GM12878 (cell line): ENCODE measurements around the gene PIP4K2A. TPM values are rescaled to one million over a fixed set of nuclear protein-coding genes. Genes with fewer than 3 reads are reported as not detected.

ENCODE experiments used
- ATAC-seq: fragments of 200-7000 bp; cut with Tn5 transposase; 3 replicates; pipeline ENCODE4 v1.9.1; 2020; ENCODE audit warnings: mild to moderate bottlenecking, moderate library complexity
- BruUV-seq: library from RNA; stranded (reverse); fragments of 400-500 nt; replicated peaks from 2 replicates; lab custom pipeline; 2021; lab: Mats Ljungman, UMichigan
- CTCF ChIA-PET: fragments of 300-600 bp; sonication (Branson Sonifier 250); formaldehyde crosslinking; extraction: SDS; loops from one replicate; lab custom pipeline; 2021; ENCODE audit warnings: inconsistent platforms; lab: Yijun Ruan, JAX
- POLR2A ChIA-PET: fragments of 350-600 bp; formaldehyde crosslinking; extraction: SDS; loops from one replicate; lab custom pipeline; 2021; ENCODE audit warnings: inconsistent platforms; lab: Charles Lee
- RAD21 ChIA-PET: fragments of 300-600 bp; sonication (Branson Sonifier 250); formaldehyde crosslinking; loops from one replicate; lab custom pipeline; 2023; ENCODE audit warnings: antibody characterized with exemption; ENCODE audit not compliant: unreplicated experiment; lab: Charles Lee
- SMC1A ChIA-PET: fragments of 300-600 bp; sonication (Branson Sonifier 250); formaldehyde crosslinking; loops from one replicate; lab custom pipeline; 2023; ENCODE audit not compliant: unreplicated experiment, uncharacterized antibody; lab: Charles Lee
- DNase-seq: peaks from one replicate; pipeline ENCODE4 v3.0.0-alpha.2; 2011; ENCODE audit warnings: low read depth, low spot score
- FAIRE-seq: peaks from 3 replicates; lab custom pipeline; 2011; peaks lifted over from hg19 to GRCh38; lab: Jason Lieb, UNC
- H2AFZ ChIP-seq: 2 replicates; pipeline ENCODE4 v1.6.0; 2011; ENCODE audit warnings: low read depth, low read length, control low read depth; ENCODE audit not compliant: control insufficient read depth
- H3K27ac ChIP-seq: 2 replicates; pipeline ENCODE4 v1.5.1; 2011; ENCODE audit warnings: control low read depth; ENCODE audit not compliant: control insufficient read depth, insufficient read depth
- H3K27me3 ChIP-seq, 2 experiments: replicated peaks in 1 of 2; 2 replicates each; pipeline versions ENCODE4 v1.6.0 to v1.6.1; 2011; ENCODE audit warnings: low read length in 1 of 2; ENCODE audit not compliant: control insufficient read depth in 2 of 2, insufficient read depth in 2 of 2
- H3K36me3 ChIP-seq, 2 experiments: 2 replicates each; pipeline ENCODE4 v1.5.1; 2011; ENCODE audit warnings: low read length in 1 of 2; ENCODE audit not compliant: control insufficient read depth in 2 of 2, insufficient read depth in 2 of 2
- H3K4me1 ChIP-seq: 2 replicates; pipeline ENCODE4 v1.6.1; 2011; ENCODE audit warnings: mild to moderate bottlenecking, low read length, moderate library complexity, mixed read lengths; ENCODE audit not compliant: control insufficient read depth, insufficient read depth
- H3K4me2 ChIP-seq: 2 replicates; pipeline ENCODE4 v1.6.0; 2011; ENCODE audit warnings: control low read depth; ENCODE audit not compliant: control insufficient read depth, insufficient read depth
- H3K4me3 ChIP-seq: fragments of 200-600 bp; sonication (generic); 2 replicates; pipeline ENCODE4 v1.5.1; 2016
- H3K79me2 ChIP-seq: 2 replicates; pipeline ENCODE4 v1.6.0; 2011; ENCODE audit warnings: low read length; ENCODE audit not compliant: control insufficient read depth, insufficient read depth
- H3K9ac ChIP-seq: 2 replicates; pipeline ENCODE4 v1.8.0; 2011; ENCODE audit warnings: low read length, control low read depth, mixed read lengths; ENCODE audit not compliant: control insufficient read depth, insufficient read depth
- H3K9me3 ChIP-seq: replicated peaks from 3 replicates; pipeline ENCODE4 v1.5.1; 2011; ENCODE audit warnings: mild to moderate bottlenecking, low read length; ENCODE audit not compliant: control insufficient read depth, insufficient read depth
- H4K20me1 ChIP-seq: 2 replicates; pipeline ENCODE4 v1.6.0; 2011; ENCODE audit not compliant: control insufficient read depth, insufficient read depth
- ATF7 ChIP-seq: fragments of 450-650 bp; IDR thresholded peaks from 2 replicates; pipeline ENCODE4 v1.6.1; 2016; ENCODE audit warnings: low read depth, mild to moderate bottlenecking
- CBX3 ChIP-seq: fragments of 200-600 bp; sonication (generic); IDR thresholded peaks from 2 replicates; pipeline ENCODE4 v1.6.1; 2016; ENCODE audit warnings: low read depth, borderline replicate concordance
- GABPA ChIP-seq: IDR thresholded peaks from 2 replicates; pipeline ENCODE4 v1.6.1; 2014; ENCODE audit warnings: antibody characterized with exemption, low read depth, mild to moderate bottlenecking, inconsistent platforms
- KDM1A ChIP-seq: fragments of 200-600 bp; sonication (generic); IDR thresholded peaks from 2 replicates; pipeline ENCODE4 v1.6.1; 2016; ENCODE audit warnings: borderline replicate concordance
- PAX8 ChIP-seq: fragments of 450-650 bp; IDR thresholded peaks from 2 replicates; pipeline ENCODE4 v1.6.1; 2017; ENCODE audit warnings: mild to moderate bottlenecking, moderate library complexity
- POU2F2 ChIP-seq: IDR thresholded peaks from 3 replicates; pipeline ENCODE4 v1.6.1; 2011; ENCODE audit warnings: low read depth, mild to moderate bottlenecking, low read length, borderline replicate concordance
- SIN3A ChIP-seq: IDR thresholded peaks from 2 replicates; pipeline ENCODE4 v1.6.1; 2012; ENCODE audit warnings: low read depth, low read length, improper control_type of control experiment
- SUPT20H ChIP-seq: IDR thresholded peaks from 2 replicates; pipeline ENCODE4 v1.6.1; 2011; ENCODE audit warnings: low read depth, mild to moderate bottlenecking, low read length, moderate library complexity, borderline replicate concordance; ENCODE audit not compliant: control insufficient read depth
- TCF7 ChIP-seq: IDR thresholded peaks from 2 replicates; pipeline ENCODE4 v1.6.1; 2014; ENCODE audit warnings: antibody characterized with exemption, borderline replicate concordance
- ZBTB33 ChIP-seq: fragments of 450-650 bp; IDR thresholded peaks from 2 replicates; pipeline ENCODE4 v1.6.1; 2017; ENCODE audit warnings: mild to moderate bottlenecking
- ZNF622 ChIP-seq: fragments of 450-650 bp; IDR thresholded peaks from 2 replicates; pipeline ENCODE4 v1.6.1; 2017; ENCODE audit warnings: mild to moderate bottlenecking, inconsistent platforms
- ZZZ3 ChIP-seq: IDR thresholded peaks from 2 replicates; pipeline ENCODE4 v1.6.1; 2011; ENCODE audit warnings: low read depth; ENCODE audit not compliant: control insufficient read depth, insufficient read length
- WGBS: methylation state at CpG from one replicate; pipeline ENCODE4 v1.1.6; 2016; ENCODE audit warnings: low lambda C conversion rate; ENCODE audit not compliant: insufficient replicate concordance, insufficient coverage; ENCODE audit errors: missing lambda C conversion rate; 5-methylcytosine and 5-hydroxymethylcytosine counted together
- in situ Hi-C: fragments of 300-500 bp; cut with MboI; formaldehyde crosslinking; loops from 9 replicates; pipeline ENCODE4 v1.14.3; 2018; ENCODE audit warnings: mixed read lengths
- intact Hi-C: fragments of 100-400 bp; cut with micrococcal nuclease; formaldehyde crosslinking; loops from one replicate; pipeline ENCODE4 v1.14.2; 2022; ENCODE audit not compliant: unreplicated experiment
- polyA plus RNA-seq, 11 experiments: library from polyadenylated mRNA; depleted of rRNA in 4 of 11; unstranded in 6 of 11; stranded (reverse) in 5 of 11; fragments of >200 nt; fragmentation: Nextera tagmentation in 4 of 11; fragmentation: Illumina TruSeq in 1 of 11; extraction: Ambion mirVana in 4 of 11; extraction: Trizol in 1 of 11; gene quantifications; 1 replicate in 1 of 11; 2 replicates in 10 of 11; pipeline versions ENCODE4 v1.2.1 to v1.2.3, GENCODE V29; 2011 to 2016; ENCODE audit warnings: inconsistent platforms in 2 of 11, missing spikeins in 2 of 11, low read depth in 1 of 11
- total RNA-seq, 4 experiments: library from RNA; depleted of rRNA in 3 of 4; stranded (reverse); fragments of >200 nt in 3 of 4; fragmentation: Illumina TruSeq in 1 of 4; extraction: Trizol in 1 of 4; gene quantifications; 2 replicates each; pipeline versions ENCODE4 v1.2.1 to v1.2.3, GENCODE V29; 2013 to 2021

Gene PIP4K2A
- total and polyA plus RNA-seq, 10 of the 15 experiments (the other 5 are each of a cell fraction or from before 2014, with no cell fraction given), result 54.3 to 139 (median 84.4) TPM

- intact Hi-C loops, result loop anchor here (10.0 kb wide), 1 partner anchor 402 kb away; the partner anchor contains the start of gene COMMD3
- H2AFZ ChIP-seq, result no peak overlapping the region
- no peak overlapping the region for H3K27ac ChIP-seq
- no peak overlapping the region for H3K4me2 ChIP-seq
- H3K9ac ChIP-seq, result no peak overlapping the region
- H3K36me3 ChIP-seq, result no peaks in the 10 kb centered on the region
- ChIA-PET POLR2A (no interaction called here), RAD21 (no interaction called here), CTCF (interaction anchor here (1.7 kb wide), 1 partner anchor 68 kb away, joined by 3 read pairs; no protein-coding TSS in a partner anchor), SMC1A (interaction anchor here (1.1 to 7.6 kb wide), 3 partner anchors 10 to 70 kb away, joined by 3 to 72 read pairs (median 4); no protein-coding TSS in a partner anchor)
- in situ Hi-C loops, result no loop called here
- no peak for DNase-seq
- H3K4me3 ChIP-seq, result no peak overlapping the region
- no peak for FAIRE-seq
- WGBS, result 85% methylated on average over 4 of the region's 4 CpGs
- H3K27me3 ChIP-seq, result no peaks in the 10 kb centered on the region
- no peaks in the 10 kb centered on the region for H3K9me3 ChIP-seq
- no TSS peak for BruUV-seq
- H4K20me1 ChIP-seq, result no peaks in the 10 kb centered on the region
- no peak for ATAC-seq
- TF ChIP-seq POU2F2 (no peak), SUPT20H (no peak), ZZZ3 (no peak), PAX8 (no peak), ATF7 (no peak), ZNF622 (no peak), KDM1A (no peak), CBX3 (no peak), SIN3A (no peak), ZBTB33 (no peak), GABPA (no peak), TCF7 (no peak)
- H3K79me2 ChIP-seq, result peaks cover 26% of the 10 kb centered on the region
- H3K4me1 ChIP-seq, result peaks cover 7% of the 10 kb centered on the region
These were observed 2.6 kb upstream of the PIP4K2A start for GRCh38 chr10:22716943-22717342.
